Hematopoietic multipotent progenitor cell treated with erythropoietin and hydrocortisone succinate and interleukin-3 and kit ligand, for 15 days (in vitro differentiated cells): ENCODE measurements around the gene USP49.
A peak's percentile ranks its signal among the peaks of the same experiment; 100 is the strongest.
"Not testable (repeated sequence)": the region's sequence is repeated elsewhere in the genome, so short reads cannot be mapped to it uniquely, and the experiment has no call there.

Experiments used
- DNase-seq: peaks from one replicate; pipeline ENCODE4 v3.0.0-alpha.2; 2015; ENCODE audit warnings: low spot score

Gene USP49

GRCh38 chr6:41811946-41812345, 83.2 kb downstream of the USP49 start:
- DNase-seq: not testable (repeated sequence)

- DNase-seq: no peak
Measured at GRCh38 chr6:41811095-41811494, 84.1 kb downstream of the USP49 start.

- DNase-seq: no peak
Measured at GRCh38 chr6:41805830-41806774, 89.1 kb downstream of the USP49 start.

GRCh38 chr6:41801380-41801779, 93.8 kb downstream of the USP49 start:
- no peak for DNase-seq

GRCh38 chr6:41799559-41799911, 95.6 kb downstream of the USP49 start:
- DNase-seq: no peak

- DNase-seq: no peak
Measured at GRCh38 chr6:41798901-41799558, 96.1 kb downstream of the USP49 start.

- no peak for DNase-seq
Measured at GRCh38 chr6:41796474-41796873, 98.7 kb downstream of the USP49 start.

- no peak for DNase-seq
Measured at GRCh38 chr6:41791984-41792383, 103.2 kb downstream of the USP49 start.

GRCh38 chr6:41791305-41791704, 103.9 kb downstream of the USP49 start:
- no peak for DNase-seq

GRCh38 chr6:41790045-41790444, 105.1 kb downstream of the USP49 start:
- DNase-seq: no peak

GRCh38 chr6:41789390-41789724, 105.8 kb downstream of the USP49 start:
- no peak for DNase-seq

- peak; percentile 95 for DNase-seq
Measured at GRCh38 chr6:41787219-41787917, 107.8 kb downstream of the USP49 start, which contains the start of gene TOMM6. TSS of gene TOMM6 (plus strand) at chr6:41787694. CDS start at chr6:41787698, 4 bp downstream.

GRCh38 chr6:41786451-41787218, 108.5 kb downstream of the USP49 start:
- DNase-seq: peak; percentile 87

- DNase-seq: no peak
Measured at GRCh38 chr6:41785689-41786450, 109.3 kb downstream of the USP49 start.

- DNase-seq: no peak
Measured at GRCh38 chr6:41785254-41785653, 109.9 kb downstream of the USP49 start.

- DNase-seq: no peak
Measured at GRCh38 chr6:41784581-41785171, 110.5 kb downstream of the USP49 start.

GRCh38 chr6:41783106-41783780, 111.9 kb downstream of the USP49 start:
- no peak for DNase-seq

GRCh38 chr6:41781366-41781730, 113.8 kb downstream of the USP49 start:
- no peak for DNase-seq

GRCh38 chr6:41780551-41781365, 114.4 kb downstream of the USP49 start, which contains the start of gene PRICKLE4:
TSS of gene PRICKLE4 (plus strand) at chr6:41780782. CDS start at chr6:41783474, 2,692 bp downstream.
- peak; percentile 31 for DNase-seq
